T-cell (primary cell): ENCODE data around the gene FRZB. TPM values are rescaled to one million over a fixed set of nuclear protein-coding genes. Genes with fewer than 3 reads are reported as not detected.

Experiments used
- ATAC-seq, 4 experiments: fragments of 200-7000 bp in 3 of 4; fragments of 150-1000 bp in 1 of 4; cut with Tn5 transposase; replicated peaks in 1 of 4; 1 replicate in 3 of 4; 2 replicates in 1 of 4; pipeline ENCODE4 v1.10.0; 2021; ENCODE audit warnings: moderate library complexity in 3 of 4, mild to moderate bottlenecking in 2 of 4, moderate number of reproducible peaks in 1 of 4
- CTCF ChIA-PET, 2 donors: fragments of 300-600 bp; sonication (Branson Sonifier 250); formaldehyde crosslinking; loops; one replicate each; lab custom pipeline; 2022; ENCODE audit warnings: antibody characterized with exemption in 2 of 2; lab: Charles Lee
- POLR2A ChIA-PET, 2 donors: fragments of 300-600 bp; sonication (Branson Sonifier 250); formaldehyde crosslinking; loops; one replicate each; lab custom pipeline; 2022; ENCODE audit warnings: antibody characterized with exemption in 2 of 2; lab: Charles Lee
- DNase-seq, 35 experiments: peaks; one replicate each; pipeline versions ENCODE4 v3.0.0 to v3.0.0-alpha.2; 2013 to 2023
- H3K27ac ChIP-seq: one replicate; pipeline ENCODE4 v1.5.1; 2013; ENCODE audit warnings: low read length
- H3K27me3 ChIP-seq, 2 experiments: replicated peaks in 1 of 2; 1 replicate in 1 of 2; 2 replicates in 1 of 2; pipeline versions ENCODE4 v1.6.1 to v1.7.0; 2013; ENCODE audit warnings: low read length in 1 of 2, mixed read lengths in 1 of 2; ENCODE audit not compliant: control insufficient read depth in 2 of 2, insufficient read depth in 2 of 2; ENCODE audit errors: extremely low read depth in 1 of 2
- H3K36me3 ChIP-seq, 2 donors: 1 replicate in 1 of 2; 2 replicates in 1 of 2; pipeline versions ENCODE4 v1.6.1 to v1.7.0; 2013; ENCODE audit warnings: low read length in 1 of 2; ENCODE audit not compliant: control insufficient read depth in 2 of 2, insufficient read depth in 1 of 2; ENCODE audit errors: extremely low read depth in 1 of 2
- H3K4me1 ChIP-seq, 2 experiments: 1 replicate in 1 of 2; 2 replicates in 1 of 2; pipeline versions ENCODE4 v1.6.1 to v1.7.0; 2013; ENCODE audit warnings: low read length in 2 of 2, mixed read lengths in 1 of 2; ENCODE audit not compliant: insufficient read depth in 2 of 2, control insufficient read depth in 1 of 2; ENCODE audit errors: extremely low read depth in 1 of 2
- H3K4me3 ChIP-seq, 2 donors: 1 replicate in 1 of 2; 2 replicates in 1 of 2; pipeline versions ENCODE4 v1.5.1 to v1.7.0; 2013; ENCODE audit warnings: mild to moderate bottlenecking in 2 of 2, low read length in 1 of 2, moderate library complexity in 1 of 2; ENCODE audit not compliant: control insufficient read depth in 1 of 2; ENCODE audit errors: extremely low read depth in 1 of 2
- H3K9me3 ChIP-seq: 2 replicates; pipeline ENCODE4 v1.7.0; 2013
- H3K27ac Mint-ChIP-seq, 2 donors: one replicate each; pipeline ENCODE4 v1.8.0; 2020 to 2021; ENCODE audit warnings: mild to moderate bottlenecking in 2 of 2, mixed read lengths in 2 of 2
- H3K27me3 Mint-ChIP-seq, 2 donors: one replicate each; pipeline ENCODE4 v1.8.0; 2021 to 2022; ENCODE audit warnings: mixed read lengths in 2 of 2
- H3K36me3 Mint-ChIP-seq: one replicate; pipeline ENCODE4 v1.8.0; 2021; ENCODE audit warnings: mixed read lengths
- H3K4me1 Mint-ChIP-seq, 3 donors: one replicate each; pipeline ENCODE4 v1.8.0; 2020 to 2022; ENCODE audit warnings: mixed read lengths in 3 of 3, mild to moderate bottlenecking in 1 of 3
- H3K4me3 Mint-ChIP-seq, 3 donors: one replicate each; pipeline ENCODE4 v1.8.0; 2020 to 2022; ENCODE audit warnings: mild to moderate bottlenecking in 3 of 3, mixed read lengths in 3 of 3, moderate library complexity in 3 of 3
- H3K9me3 Mint-ChIP-seq, 3 donors: one replicate each; pipeline ENCODE4 v1.8.0; 2020 to 2022; ENCODE audit warnings: mixed read lengths in 3 of 3
- WGBS: methylation state at CpG from one replicate; pipeline ENCODE4 v1.1.5; 2013; ENCODE audit warnings: missing lambda C conversion rate; ENCODE audit not compliant: insufficient coverage; 5-methylcytosine and 5-hydroxymethylcytosine counted together
- total RNA-seq, 35 experiments: library from RNA in 6 of 35; stranded (reverse) in 6 of 35; fragments of 120-200 nt in 1 of 35; gene quantifications; one replicate each; pipeline versions ENCODE4 v1.2.1 to v1.2.4 and lab custom pipeline; 2013 to 2026

FRZB gene
- total RNA-seq, 5 donors from 2014 or later (not counting 1 experiment from before 2014, with no cell fraction given) = 0.06 to 0.15 (median 0.07) TPM; not detected in 2

GRCh38 chr2:182814804-182815203 is 51.6 kb downstream of the FRZB start:
- Mint-ChIP-seq H3K4me3 (no peak overlapping the region), H3K36me3 (no peaks in the 10 kb centered on the region), H3K4me1 (no peaks in the 10 kb centered on the region), H3K27me3 (peaks cover 12 to 13% of the 10 kb centered on the region in 2 donors), H3K27ac (no peak overlapping the region), H3K9me3 (no peaks in the 10 kb centered on the region)
- ChIA-PET CTCF (no interaction called here), POLR2A (no interaction called here)
- WGBS = 65% methylated on average over 2 of the region's 3 CpGs
- Histone ChIP-seq H3K36me3 (no peaks in the 10 kb centered on the region), H3K4me3 (no peak overlapping the region), H3K9me3 (no peaks in the 10 kb centered on the region), H3K4me1 (no peaks in the 10 kb centered on the region), H3K27ac (no peak overlapping the region), H3K27me3 (peaks cover 0 to 10% of the 10 kb centered on the region in 2 experiments)
- no peak for DNase-seq
- ATAC-seq = no peak

- Histone ChIP-seq H3K9me3 (no peaks in the 10 kb centered on the region), H3K27me3 (peaks cover 0 to 10% of the 10 kb centered on the region in 2 experiments), H3K4me1 (no peaks in the 10 kb centered on the region), H3K4me3 (no peak overlapping the region), H3K36me3 (no peaks in the 10 kb centered on the region), H3K27ac (no peak overlapping the region)
- CTCF ChIA-PET = no interaction called here
- no peaks in the 10 kb centered on the region for H3K4me1 Mint-ChIP-seq
- no peaks in the 10 kb centered on the region for H3K36me3 Mint-ChIP-seq
- ATAC-seq (no peak), DNase-seq (no peak)
- POLR2A ChIA-PET = no interaction called here
- H3K27ac Mint-ChIP-seq = no peak overlapping the region
- no peak overlapping the region for H3K4me3 Mint-ChIP-seq
- no peaks in the 10 kb centered on the region for H3K9me3 Mint-ChIP-seq
- H3K27me3 Mint-ChIP-seq = peaks cover 12 to 13% of the 10 kb centered on the region in 2 donors
- 93% methylated on average over 5 of the region's 6 CpGs for WGBS
These were observed 52.1 kb downstream of the FRZB start for GRCh38 chr2:182814380-182814779.

GRCh38 chr2:182810087-182810486 is 56.4 kb downstream of the FRZB start:
- H3K4me1 Mint-ChIP-seq = no peaks in the 10 kb centered on the region
- ChIA-PET CTCF (interaction anchor here (0.7 kb wide), 2 partner anchors 122 to 722 kb away, joined by 3 to 4 read pairs; no protein-coding TSS in a partner anchor), POLR2A (no interaction called here)
- no peaks in the 10 kb centered on the region for H3K36me3 Mint-ChIP-seq
- H3K9me3 Mint-ChIP-seq = no peaks in the 10 kb centered on the region
- WGBS = 94% methylated on average over 2 of the region's 3 CpGs
- Histone ChIP-seq H3K4me1 (no peaks in the 10 kb centered on the region), H3K36me3 (no peaks in the 10 kb centered on the region), H3K4me3 (no peak overlapping the region), H3K27ac (no peak overlapping the region), H3K9me3 (no peaks in the 10 kb centered on the region), H3K27me3 (peaks cover 0 to 10% of the 10 kb centered on the region in 2 experiments)
- H3K27me3 Mint-ChIP-seq = peaks cover 7 to 15% of the 10 kb centered on the region in 2 donors
- ATAC-seq (no peak), DNase-seq (no peak)
- H3K4me3 Mint-ChIP-seq = no peak overlapping the region
- no peak overlapping the region for H3K27ac Mint-ChIP-seq

- no peak for DNase-seq
- ChIA-PET CTCF (no interaction called here), POLR2A (interaction anchor here in 1 of 2 donors (0.6 kb wide), 1 partner anchor 13 kb away, joined by 8 read pairs; no protein-coding TSS in a partner anchor)
- Histone ChIP-seq H3K4me3 (no peak overlapping the region), H3K36me3 (no peaks in the 10 kb centered on the region), H3K9me3 (no peaks in the 10 kb centered on the region), H3K27me3 (peaks cover 0 to 8% of the 10 kb centered on the region in 2 experiments), H3K4me1 (no peaks in the 10 kb centered on the region), H3K27ac (no peak overlapping the region)
- WGBS = 66% methylated on average over 3 of the region's 3 CpGs
- H3K36me3 Mint-ChIP-seq = no peaks in the 10 kb centered on the region
- H3K4me1 Mint-ChIP-seq = no peaks in the 10 kb centered on the region
- peaks cover 5 to 10% of the 10 kb centered on the region in 2 donors for H3K27me3 Mint-ChIP-seq
- H3K4me3 Mint-ChIP-seq = no peak overlapping the region
- H3K9me3 Mint-ChIP-seq = no peaks in the 10 kb centered on the region
- no peak overlapping the region for H3K27ac Mint-ChIP-seq
- ATAC-seq = no peak
These were observed 59.1 kb downstream of the FRZB start for GRCh38 chr2:182807319-182807718.

GRCh38 chr2:182804128-182804527 is 62.3 kb downstream of the FRZB start:
- no peak overlapping the region for H3K27ac Mint-ChIP-seq

GRCh38 chr2:182798736-182799135 is 67.7 kb downstream of the FRZB start:
- Histone ChIP-seq H3K27me3 (peaks cover 0 to 2% of the 10 kb centered on the region in 2 experiments), H3K4me1 (no peaks in the 10 kb centered on the region), H3K36me3 (no peaks in the 10 kb centered on the region), H3K4me3 (no peak overlapping the region), H3K9me3 (no peaks in the 10 kb centered on the region), H3K27ac (no peak overlapping the region)
- Mint-ChIP-seq H3K4me3 (no peak overlapping the region), H3K27ac (no peak overlapping the region), H3K4me1 (no peaks in the 10 kb centered on the region), H3K36me3 (no peaks in the 10 kb centered on the region), H3K9me3 (no peaks in the 10 kb centered on the region), H3K27me3 (peaks cover 16 to 23% of the 10 kb centered on the region in 2 donors)
- no peak for DNase-seq
- POLR2A ChIA-PET = no interaction called here
- no peak for ATAC-seq
- CTCF ChIA-PET = no interaction called here
- no CpG with 5 or more reads among the region's 2 CpGs for WGBS

More at GRCh38 chr2:182804128-182804527, 62.3 kb downstream of the FRZB start:
- H3K27ac ChIP-seq = no peak overlapping the region
- CTCF ChIA-PET = interaction anchor here in 1 of 2 donors (0.6 kb wide), 1 partner anchor 175 kb away, joined by 3 read pairs; no protein-coding TSS in a partner anchor
- DNase-seq (no peak), ATAC-seq (no peak)
- H3K27me3 ChIP-seq = peaks cover 0 to 2% of the 10 kb centered on the region in 2 experiments
- H3K36me3 Mint-ChIP-seq = no peaks in the 10 kb centered on the region
- no peaks in the 10 kb centered on the region for H3K9me3 ChIP-seq
- no peak overlapping the region for H3K4me3 Mint-ChIP-seq
- no peak overlapping the region for H3K4me3 ChIP-seq
- no peaks in the 10 kb centered on the region for H3K4me1 ChIP-seq
- POLR2A ChIA-PET = no interaction called here
- H3K9me3 Mint-ChIP-seq = no peaks in the 10 kb centered on the region
- 85% methylated on average over 4 of the region's 5 CpGs for WGBS
- peaks cover 12 to 16% of the 10 kb centered on the region in 2 donors for H3K27me3 Mint-ChIP-seq
- no peaks in the 10 kb centered on the region for H3K4me1 Mint-ChIP-seq
- H3K36me3 ChIP-seq = no peaks in the 10 kb centered on the region
